GM21360 (cell line): ENCODE data around the gene ENHO.
A peak's percentile ranks its signal among the peaks of the same experiment; 100 is the strongest.

Experiments used
- ATAC-seq: cut with Tn5 transposase; IDR thresholded peaks from one replicate; pipeline ENCODE4 v1.9.1; 2021; ENCODE audit warnings: mild to moderate bottlenecking, moderate library complexity; ENCODE audit not compliant: unreplicated experiment

The ENHO gene

GRCh38 chr9:34522971-34523797 lies at the start of gene ENHO:
Gene ENHO (minus strand): TSS chr9:34522990. CDS start chr9:34521695, 1,295 bp downstream.
- peak; percentile 81 for ATAC-seq

DNA sequence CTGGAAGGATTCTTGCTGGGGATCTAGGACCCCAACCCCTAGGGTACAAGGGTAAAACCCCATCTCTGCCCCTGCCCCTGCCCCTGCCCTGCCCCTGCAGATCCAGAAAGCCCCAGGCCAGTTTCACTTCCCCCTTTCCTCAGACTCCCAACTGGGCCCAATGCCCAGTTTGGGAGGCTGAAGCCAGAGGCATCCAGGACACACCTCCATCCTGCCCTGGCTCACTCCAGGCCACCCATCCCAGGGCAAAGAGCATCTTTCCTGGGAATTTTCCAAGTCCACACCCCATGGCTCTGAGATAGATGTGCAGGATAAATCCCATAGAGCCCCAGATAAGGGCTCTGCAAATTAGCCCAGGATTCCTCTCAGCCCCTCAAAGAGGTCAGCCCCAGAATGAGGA lies 49.3 kb upstream of the ENHO start:
- ATAC-seq, result no peak

DNA sequence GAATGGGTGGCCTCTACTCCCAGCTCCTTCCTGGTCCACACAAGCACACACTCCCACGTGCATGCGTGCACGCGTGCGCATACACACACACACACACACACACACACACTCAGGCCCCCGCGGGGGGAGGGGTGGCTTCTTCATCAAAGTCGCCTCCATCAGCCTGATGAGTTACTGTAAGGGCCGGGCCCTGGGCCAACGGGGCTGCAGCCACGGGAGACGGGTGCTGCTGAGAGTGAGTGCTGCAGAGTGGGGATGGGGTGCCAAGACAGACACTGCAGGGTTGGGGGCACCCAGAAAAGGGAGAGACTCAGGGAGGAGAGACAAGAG lies 48.7 kb upstream of the ENHO start:
- no peak for ATAC-seq

GRCh38 chr9:34570809-34571480 lies 48.2 kb upstream of the ENHO start:
- ATAC-seq, result no peak

DNA sequence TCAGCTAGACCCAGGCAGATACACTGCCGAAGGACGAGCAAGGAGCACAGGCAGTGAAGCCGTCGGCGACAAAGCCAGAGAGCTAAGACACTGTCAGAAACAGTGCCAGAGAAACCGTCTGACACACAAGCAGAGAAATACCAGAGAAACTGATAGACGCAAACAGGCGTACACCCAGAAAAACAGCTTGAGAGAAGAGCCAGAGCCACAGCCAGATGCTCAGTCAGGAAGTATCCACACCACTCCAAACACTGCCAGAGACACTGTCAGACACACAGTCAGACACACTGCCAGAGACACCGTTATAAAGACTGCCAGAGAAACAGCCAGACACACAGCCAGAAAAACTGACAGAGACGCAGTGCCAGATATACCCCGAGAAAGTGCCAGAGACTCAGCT lies 47.6 kb upstream of the ENHO start:
- no peak for ATAC-seq

GRCh38 chr9:34568774-34569173 lies 46.0 kb upstream of the ENHO start:
- no peak for ATAC-seq

DNA sequence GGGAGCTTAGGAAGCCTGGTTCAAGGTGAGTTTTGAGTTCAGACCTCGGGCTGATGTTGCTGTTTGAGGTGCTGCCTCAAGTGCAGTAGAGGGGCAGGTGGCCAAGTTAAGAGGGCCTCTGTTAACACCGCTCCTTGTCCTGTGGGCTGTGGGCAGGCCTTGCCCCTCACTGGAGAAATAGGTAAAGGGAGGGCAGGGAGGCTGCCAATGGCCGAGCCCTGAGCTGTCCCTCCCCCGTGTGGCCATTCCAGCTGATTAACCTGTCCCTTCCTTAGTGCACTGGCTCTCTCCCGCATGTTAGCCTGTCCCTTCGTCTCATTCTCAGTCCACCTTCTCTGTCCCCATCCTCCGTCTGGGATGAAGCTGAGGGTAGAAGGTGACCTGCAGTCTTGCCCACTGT lies 45.3 kb upstream of the ENHO start:
- no peak for ATAC-seq

DNA sequence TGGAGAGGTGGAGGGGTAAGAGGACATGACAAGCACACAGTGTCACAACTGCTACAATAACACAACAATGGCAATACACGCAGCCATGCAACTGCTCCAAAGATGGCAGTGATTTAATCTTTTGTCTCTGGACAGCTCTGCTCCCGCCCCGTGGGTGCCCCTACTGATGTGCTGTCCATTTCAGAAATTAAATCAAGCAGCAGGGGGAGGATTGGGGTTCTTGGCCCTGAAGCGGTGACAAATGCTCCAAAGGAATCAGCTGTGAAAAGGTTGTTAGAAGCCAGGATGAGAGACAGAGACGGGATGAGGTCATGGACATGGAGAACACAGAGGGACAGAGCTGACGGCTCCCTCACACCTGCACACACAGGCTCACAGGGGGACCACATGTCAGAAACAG lies 44.2 kb upstream of the ENHO start:
- no peak for ATAC-seq

GRCh38 chr9:34566322-34566721 lies 43.5 kb upstream of the ENHO start:
- ATAC-seq, result no peak

DNA sequence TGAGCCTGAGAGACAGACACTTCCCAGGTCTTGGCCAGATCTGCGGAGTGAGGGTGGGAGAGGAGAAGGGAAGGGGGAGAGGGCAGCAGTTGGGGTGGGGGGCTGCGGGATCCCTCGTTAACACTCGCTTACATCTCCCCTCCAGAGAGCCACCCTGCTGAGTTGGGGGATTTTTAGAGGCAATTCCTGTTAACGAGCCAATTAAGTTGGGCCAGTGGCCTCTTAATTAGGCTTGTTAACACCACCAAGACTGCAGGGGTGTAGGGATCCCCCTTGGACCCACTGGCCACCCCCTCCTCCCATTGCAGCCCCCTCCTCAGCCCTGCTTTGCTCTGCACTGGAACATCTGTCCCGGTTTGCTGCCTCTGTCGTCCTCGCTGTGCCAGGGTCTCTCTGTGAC lies 43.1 kb upstream of the ENHO start:
- ATAC-seq, result no peak

DNA sequence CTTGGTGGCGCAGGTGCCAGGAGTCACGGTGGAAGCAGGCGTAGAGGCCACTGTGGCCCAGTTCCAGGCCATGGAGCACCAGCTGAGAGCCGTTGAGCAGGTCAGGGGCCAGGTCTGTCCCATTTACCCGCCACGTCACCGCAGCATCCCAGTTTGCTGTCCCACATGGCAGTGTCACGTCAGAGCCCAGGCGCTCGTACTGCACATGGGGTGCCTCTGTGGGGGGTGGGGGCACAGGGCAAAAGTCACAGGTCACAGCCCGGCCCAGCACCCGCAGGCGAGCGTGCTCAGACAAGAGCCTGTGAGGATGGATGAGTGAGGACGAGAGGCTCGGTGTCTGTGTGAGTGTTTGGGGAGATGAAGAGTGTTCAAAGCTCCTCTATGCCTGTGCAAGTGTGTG lies 41.8 kb upstream of the ENHO start:
- ATAC-seq, result no peak

- ATAC-seq, result no peak
Measured at GRCh38 chr9:34563262-34563661, 40.5 kb upstream of the ENHO start.

DNA sequence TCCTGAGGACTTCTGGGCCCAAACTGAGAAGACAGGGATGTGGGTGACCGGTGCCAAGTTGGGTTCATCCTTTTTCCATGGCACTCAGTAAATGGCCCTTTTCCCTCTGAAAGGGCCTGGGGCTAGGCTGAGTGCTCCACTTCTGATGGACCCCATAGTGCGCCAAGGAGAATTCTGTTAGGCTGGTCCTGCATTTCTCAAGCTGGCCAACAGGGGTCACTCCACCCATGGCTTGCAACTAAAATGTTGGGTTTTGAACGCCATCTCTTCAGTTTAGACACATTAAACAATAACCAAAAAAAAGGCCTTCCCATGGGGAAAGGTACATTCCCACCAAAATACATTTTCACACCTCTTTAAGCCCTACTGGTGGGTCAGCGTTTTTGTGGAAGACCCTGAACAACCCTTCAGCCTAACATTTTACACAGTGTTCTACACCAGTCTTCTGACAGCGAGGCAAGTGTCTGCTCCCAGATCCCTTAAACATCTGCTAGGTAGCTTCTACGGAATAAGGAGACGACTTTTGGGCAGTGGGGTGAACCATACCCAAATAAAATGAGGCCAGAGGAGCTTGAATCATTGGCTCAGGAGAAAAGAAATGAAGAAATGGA lies 39.5 kb upstream of the ENHO start:
- no peak for ATAC-seq

DNA sequence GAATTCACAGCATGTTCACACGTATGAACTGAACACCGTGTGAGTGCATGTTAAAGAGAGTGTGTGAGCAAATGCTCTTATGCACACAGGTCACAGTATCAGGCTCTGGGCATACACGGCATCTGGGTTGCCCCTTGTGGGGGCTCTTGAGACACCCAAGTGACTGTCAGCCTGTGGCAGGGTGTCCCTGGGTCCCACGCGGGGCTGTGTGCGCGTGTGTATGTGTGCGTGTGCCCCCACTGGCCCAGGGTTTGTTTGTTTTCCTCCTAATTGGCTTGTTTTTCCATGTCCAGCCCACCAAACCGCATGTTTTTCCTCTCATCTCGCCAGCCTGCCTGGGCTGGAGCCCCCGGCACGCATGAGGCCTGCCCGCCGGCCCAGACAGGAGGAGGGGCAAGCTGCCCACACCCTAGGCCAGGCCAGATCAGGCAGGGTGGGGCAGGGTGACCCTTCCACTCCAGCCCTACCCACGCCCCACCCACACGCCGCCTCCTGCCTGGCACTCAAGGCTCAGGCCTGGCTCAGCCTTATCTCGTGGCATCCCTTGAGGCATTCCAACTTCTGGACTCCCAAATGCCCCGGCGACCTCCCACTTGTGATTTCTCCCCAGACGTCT lies 37.9 kb upstream of the ENHO start:
- no peak for ATAC-seq

GRCh38 chr9:34559624-34560455 lies 37.0 kb upstream of the ENHO start:
- no peak for ATAC-seq

- ATAC-seq, result no peak
Measured at GRCh38 chr9:34558919-34559623, 36.3 kb upstream of the ENHO start.

- ATAC-seq, result no peak
Measured at GRCh38 chr9:34558364-34558763, 35.6 kb upstream of the ENHO start.

- ATAC-seq, result no peak
Measured at GRCh38 chr9:34557426-34558321, 34.9 kb upstream of the ENHO start.

DNA sequence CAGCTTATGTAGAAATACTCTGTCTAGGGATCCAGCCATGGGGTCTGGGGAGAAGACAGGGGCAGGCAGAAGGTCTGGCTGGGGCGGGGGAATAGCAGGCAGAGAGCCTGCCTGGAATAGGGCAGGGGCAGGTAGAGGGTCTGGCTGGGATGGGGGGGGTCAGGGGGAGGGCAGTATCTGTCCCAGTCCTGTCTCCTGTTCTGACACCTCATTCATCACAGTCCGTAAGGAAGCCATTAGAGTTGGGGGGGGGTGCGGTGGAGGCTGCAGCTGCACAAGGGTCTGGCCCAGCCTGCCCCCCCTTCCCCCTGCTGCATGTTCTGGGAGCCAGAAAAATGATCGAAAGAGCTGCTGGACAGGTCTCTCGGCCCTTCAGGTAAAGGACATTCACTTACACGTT lies 34.2 kb upstream of the ENHO start:
- ATAC-seq, result no peak
